ENCODE measurements around the gene HOXC6.

DNA sequence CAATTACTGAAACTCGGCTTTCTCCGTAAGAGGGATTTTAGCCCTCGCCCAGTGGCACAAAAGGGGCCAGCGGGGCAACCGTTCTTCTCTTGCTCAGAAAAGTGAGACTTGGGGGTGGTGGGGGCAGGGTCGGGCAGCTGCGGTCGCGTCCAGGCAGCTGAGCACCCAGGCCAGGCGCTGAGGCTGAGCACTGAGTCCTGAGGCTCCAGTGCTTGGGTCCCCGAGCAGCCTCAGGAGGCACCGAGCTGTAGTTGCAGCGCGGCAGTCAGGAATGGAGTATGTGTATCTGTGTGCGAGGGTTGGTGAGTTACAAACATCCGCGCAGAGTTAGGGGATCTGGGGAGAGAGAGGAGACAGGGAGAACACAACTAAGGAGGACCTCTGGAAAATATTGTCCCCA, 4.1 kb upstream of the HOXC6 start:
- no peak for TF ChIP-seq CTCF (IDR thresholded peaks at IDR 0.05)
- TF ChIP-seq POLR2A (IDR thresholded peaks at IDR 0.05) = no peak
- TF ChIP-seq EP300 (IDR thresholded peaks at IDR 0.05) = peak in 1 of 2 donors; percentile 18

All from tibial nerve (tissue), 4 donors.